ENCODE results near the gene TKTL2.

Gene TKTL2

GRCh38 chr4:163473576-163473975 lies at the start of gene TKTL2:
Gene TKTL2, minus strand, starts transcription at chr4:163473754. Its CDS starts 20 bp downstream, at chr4:163473734.
- DNase-seq (ENCODE audit: low spot score), result no peak

- no peak for DNase-seq (ENCODE audit: low spot score)
Observed at GRCh38 chr4:163515198-163515597, 41.6 kb upstream of the TKTL2 start.

- DNase-seq (ENCODE audit: low spot score), result no peak
Observed at GRCh38 chr4:163505374-163505773, 31.8 kb upstream of the TKTL2 start.

- DNase-seq (ENCODE audit: low spot score), result no peak
Observed at GRCh38 chr4:163500586-163500985, 27.0 kb upstream of the TKTL2 start.

- no peak for DNase-seq (ENCODE audit: low spot score)
Observed at GRCh38 chr4:163495900-163496299, 22.3 kb upstream of the TKTL2 start.

- peak; percentile 91 for DNase-seq (ENCODE audit: low spot score)
Observed at GRCh38 chr4:163494360-163495241, 21.0 kb upstream of the TKTL2 start, which contains the start of gene TMA16. Gene TMA16, plus strand, starts transcription at chr4:163494690. Its CDS starts 112 bp downstream, at chr4:163494802.

- DNase-seq (ENCODE audit: low spot score), result no peak
Observed at GRCh38 chr4:163493643-163494359, 20.2 kb upstream of the TKTL2 start.

GRCh38 chr4:163492951-163493504 lies 19.5 kb upstream of the TKTL2 start:
- no peak for DNase-seq (ENCODE audit: low spot score)

GRCh38 chr4:163489929-163490328 lies 16.4 kb upstream of the TKTL2 start:
- no peak for DNase-seq (ENCODE audit: low spot score)

GRCh38 chr4:163486321-163486720 lies 12.8 kb upstream of the TKTL2 start:
- no peak for DNase-seq (ENCODE audit: low spot score)

GRCh38 chr4:163485589-163485988 lies 12.0 kb upstream of the TKTL2 start:
- DNase-seq (ENCODE audit: low spot score), result no peak

- DNase-seq (ENCODE audit: low spot score), result peak; percentile 43
Observed at GRCh38 chr4:163484906-163485305, 11.4 kb upstream of the TKTL2 start.

GRCh38 chr4:163482190-163482589 lies 8.6 kb upstream of the TKTL2 start:
- no peak for DNase-seq (ENCODE audit: low spot score)

- DNase-seq (ENCODE audit: low spot score), result no peak
Observed at GRCh38 chr4:163476761-163477438, 3.3 kb upstream of the TKTL2 start.

GRCh38 chr4:163474027-163474426 lies 473 bp upstream of the TKTL2 start:
- no peak for DNase-seq (ENCODE audit: low spot score)

- DNase-seq (ENCODE audit: low spot score), result no peak
Observed at GRCh38 chr4:163473130-163473529, 424 bp downstream of the TKTL2 start.

- DNase-seq (ENCODE audit: low spot score), result no peak
Observed at GRCh38 chr4:163470391-163470790, 3.2 kb downstream of the TKTL2 start.

- no peak for DNase-seq (ENCODE audit: low spot score)
Observed at GRCh38 chr4:163467082-163467770, 6.3 kb downstream of the TKTL2 start.

- no peak for DNase-seq (ENCODE audit: low spot score)
Observed at GRCh38 chr4:163462556-163462955, 11.0 kb downstream of the TKTL2 start.

GRCh38 chr4:163448540-163449203 lies 24.9 kb downstream of the TKTL2 start:
- peak; percentile 6 for DNase-seq (ENCODE audit: low spot score)

GRCh38 chr4:163447481-163447880 lies 26.1 kb downstream of the TKTL2 start:
- no peak for DNase-seq (ENCODE audit: low spot score)

Measured in kidney capillary endothelial cell (primary cell).